Left colon (tissue), 2 donors: Measurements from ENCODE around the gene OR13C5. TPM values are rescaled to one million over a fixed set of nuclear protein-coding genes. Genes with fewer than 3 reads are reported as not detected.

Source experiments
- ATAC-seq: fragments of 200-7000 bp; cut with Tn5 transposase; one replicate; pipeline ENCODE4 v1.9.1; 2020; ENCODE audit warnings: mild to moderate bottlenecking, moderate library complexity
- DNase-seq, 2 donors: peaks; one replicate each; pipeline ENCODE4 v3.0.0-alpha.2; 2020
- intact Hi-C, 2 donors: fragments of 100-400 bp; cut with DNase I in 1 of 2; cut with micrococcal nuclease in 1 of 2; formaldehyde crosslinking; loops; one replicate each; pipeline versions ENCODE4 v1.11.2 to v1.14.0; 2022; cut with DNase I, micrococcal nuclease
- total RNA-seq, 2 donors: library from RNA; stranded (reverse); fragmentation: NEBNext Ultra II Directional; extraction: Animal tissue kit (Norgen Biotek cat#: 25700); gene quantifications; one replicate each; pipeline ENCODE4 v1.2.1, GENCODE V29; 2021
- donor health status: DM: no; HTN: no; CAD: no.
- donor health status: DM: yes; HTN: yes; CAD: no.

The OR13C5 gene
- total RNA-seq, 2 donors from 2014 or later = not detected

DNA sequence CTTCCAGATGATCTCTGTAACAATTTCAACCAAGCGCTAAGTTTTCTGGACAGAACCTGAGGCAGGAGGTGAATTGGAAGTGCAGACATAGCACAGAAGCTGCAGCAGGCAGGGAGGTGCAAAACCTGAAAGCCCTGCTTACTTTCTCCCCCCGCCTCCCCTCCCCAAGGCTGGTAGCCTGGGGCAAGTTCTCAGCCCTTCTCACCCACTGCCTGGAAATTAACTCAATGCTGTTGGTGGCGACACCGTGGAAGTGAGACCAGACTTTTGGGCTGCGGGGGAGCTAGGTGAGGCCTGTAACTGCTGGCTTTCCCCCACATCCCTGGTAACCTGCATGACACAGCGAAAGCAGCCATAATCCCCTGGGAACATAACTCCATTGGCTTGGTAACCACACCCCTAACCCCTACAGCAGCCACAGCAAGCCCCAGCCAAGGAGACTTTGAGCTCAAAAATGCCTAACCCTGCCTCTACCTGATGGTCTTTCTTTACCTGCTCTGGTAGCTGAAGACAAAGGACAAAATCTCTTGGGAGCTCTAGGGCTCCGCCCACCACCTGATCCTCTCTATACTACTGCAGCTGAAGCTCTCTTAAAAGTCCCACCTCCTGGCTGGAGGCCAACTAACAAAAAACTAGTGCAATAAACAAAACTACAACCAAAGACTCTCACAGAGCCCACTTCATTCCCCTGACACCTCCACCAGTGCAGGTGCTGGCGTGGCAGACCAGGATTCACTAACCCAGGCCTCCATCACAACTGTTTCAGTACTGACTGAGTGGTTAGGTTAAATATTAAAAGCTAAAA, 42.2 kb downstream of the OR13C5 start:
- no peak for ATAC-seq
- intact Hi-C loops = no loop called here
- DNase-seq = no peak

DNA sequence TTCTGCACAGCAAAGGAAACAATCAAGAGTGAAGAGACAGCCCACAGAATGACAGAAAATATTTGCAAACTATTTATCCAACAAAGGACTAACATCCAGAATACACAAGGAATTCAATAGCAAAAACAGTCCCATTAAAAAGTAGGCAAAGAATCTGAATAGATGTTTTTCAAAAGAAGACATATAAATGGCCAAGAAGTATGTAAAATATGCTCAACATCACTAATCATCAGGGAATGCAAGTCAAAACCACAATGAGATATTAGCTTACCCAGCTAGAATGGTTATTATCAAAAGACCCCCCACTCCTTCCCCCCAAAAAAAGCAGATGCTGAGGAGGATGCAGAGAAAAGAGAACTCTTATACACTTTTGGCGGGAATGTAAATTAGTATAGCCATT, 43.7 kb downstream of the OR13C5 start:
- intact Hi-C loops = no loop called here
- ATAC-seq (no peak), DNase-seq (no peak)

- ATAC-seq (no peak), DNase-seq (no peak)
- intact Hi-C loops = no loop called here
Measured at GRCh38 chr9:104553261-104553660, 46.0 kb downstream of the OR13C5 start.

Other genes starting within 250 kb of the OR13C5 start
- not detected for gene OR13F1, start 95.2 kb downstream of the OR13C5 start, total RNA-seq
- gene OR13C4, start 72.2 kb downstream of the OR13C5 start, total RNA-seq = not detected
- not detected for gene OR13C3, start 62.6 kb downstream of the OR13C5 start, total RNA-seq
- not detected for gene OR13C8, start 30.2 kb downstream of the OR13C5 start, total RNA-seq
- not detected for gene OR13C2, start 6.2 kb upstream of the OR13C5 start, total RNA-seq
- gene OR13C9, start 18.8 kb upstream of the OR13C5 start, total RNA-seq = not detected
- not detected for gene OR13D1, start 95.1 kb upstream of the OR13C5 start, total RNA-seq
- gene NIPSNAP3A, start 148.3 kb upstream of the OR13C5 start, total RNA-seq = 10 to 100 TPM; 40.6 to 52.5 TPM
- gene NIPSNAP3B, start 164.7 kb upstream of the OR13C5 start, total RNA-seq = 1 to 10 TPM in 1 of 2 donors, under 1 TPM in 1; 0.85 to 1.3 TPM